ENCODE data around the gene OR4F17. TPM values are rescaled to one million over a fixed set of nuclear protein-coding genes. Genes with fewer than 3 reads are reported as not detected.

Gene OR4F17
- total RNA-seq = 0.15 TPM in 1 of 2 replicates, not detected in the other

GRCh38 chr19:106804-107203 lies at the start of gene OR4F17:
OR4F17 (plus strand) TSS chr19:107104; CDS start chr19:110679, 3,575 bp downstream.

Other genes starting within 250 kb of the OR4F17 start
- gene PLPP2, start 184.3 kb downstream of the OR4F17 start, total RNA-seq = 42.5 and 76.9 TPM in 2 replicates
- gene MIER2, start 237.7 kb downstream of the OR4F17 start, total RNA-seq = 14.5 and 24.3 TPM in 2 replicates

Measured in smooth muscle cell of trachea (primary cell).